Activated T-cell treated with anti-CD3 and anti-CD28 coated beads, Interleukin-2, amount 50 U/mL, for 72 hours (primary cell): ENCODE data around the gene FUT9. TPM values are rescaled to one million over a fixed set of nuclear protein-coding genes. Genes with fewer than 3 reads are reported as not detected.
"Not testable (repeated sequence)": the region's sequence is repeated elsewhere in the genome, so short reads cannot be mapped to it uniquely, and the experiment has no call there.

Experiments used
- ATAC-seq, 2 donors: fragments of 150-1000 bp; cut with Tn5 transposase; replicated peaks in 1 of 2; 2 replicates each; pipeline ENCODE4 v1.10.0; 2021; ENCODE audit warnings: moderate library complexity in 2 of 2, mild to moderate bottlenecking in 1 of 2
- DNase-seq, 2 donors: peaks; one replicate each; pipeline ENCODE4 v3.0.0; 2021 to 2022; ENCODE audit warnings: mixed read lengths in 1 of 2
- H3K27ac Mint-ChIP-seq: one replicate; pipeline ENCODE4 v1.8.0; 2022; ENCODE audit warnings: mild to moderate bottlenecking, moderate library complexity, mixed read lengths
- H3K27me3 Mint-ChIP-seq: one replicate; pipeline ENCODE4 v1.8.0; 2022; ENCODE audit warnings: low read depth, mixed read lengths
- H3K36me3 Mint-ChIP-seq, 2 donors: one replicate each; pipeline ENCODE4 v1.8.0; 2022; ENCODE audit warnings: mixed read lengths in 2 of 2, mild to moderate bottlenecking in 1 of 2; ENCODE audit not compliant: insufficient read depth in 2 of 2
- H3K4me1 Mint-ChIP-seq: one replicate; pipeline ENCODE4 v1.8.0; 2022; ENCODE audit warnings: low read depth, mixed read lengths
- H3K4me3 Mint-ChIP-seq, 2 donors: one replicate each; pipeline ENCODE4 v1.8.0; 2022; ENCODE audit warnings: mild to moderate bottlenecking in 2 of 2, mixed read lengths in 2 of 2, moderate library complexity in 2 of 2
- H3K9me3 Mint-ChIP-seq, 2 donors: one replicate each; pipeline ENCODE4 v1.8.0; 2022; ENCODE audit warnings: mixed read lengths in 2 of 2
- total RNA-seq, 2 donors: library from RNA; stranded (reverse); gene quantifications; one replicate each; pipeline ENCODE4 v1.2.3, GENCODE V29; 2022

Gene FUT9
- total RNA-seq, 2 donors from 2014 or later: not detected

GRCh38 chr6:96212066-96212465, 196.3 kb downstream of the FUT9 start:
- H3K36me3 Mint-ChIP-seq: no peaks in the 10 kb centered on the region
- no peaks in the 10 kb centered on the region for H3K27me3 Mint-ChIP-seq
- DNase-seq (no peak), ATAC-seq (no peak)
- no peak overlapping the region for H3K27ac Mint-ChIP-seq
- no peaks in the 10 kb centered on the region for H3K9me3 Mint-ChIP-seq
- no peak overlapping the region for H3K4me3 Mint-ChIP-seq
- H3K4me1 Mint-ChIP-seq: no peaks in the 10 kb centered on the region

- H3K4me1 Mint-ChIP-seq: no peaks in the 10 kb centered on the region
- no peak for ATAC-seq
- H3K36me3 Mint-ChIP-seq: no peaks in the 10 kb centered on the region
- no peaks in the 10 kb centered on the region for H3K9me3 Mint-ChIP-seq
- no peak overlapping the region for H3K4me3 Mint-ChIP-seq
- DNase-seq: no peak
- no peak overlapping the region for H3K27ac Mint-ChIP-seq
- H3K27me3 Mint-ChIP-seq: no peaks in the 10 kb centered on the region
Observed at GRCh38 chr6:96213784-96214183, 198.0 kb downstream of the FUT9 start.

GRCh38 chr6:96223695-96224094, 207.9 kb downstream of the FUT9 start:
- peaks cover 0 to 2% of the 10 kb centered on the region in 2 donors for H3K9me3 Mint-ChIP-seq
- no peaks in the 10 kb centered on the region for H3K4me1 Mint-ChIP-seq
- no peaks in the 10 kb centered on the region for H3K27me3 Mint-ChIP-seq
- ATAC-seq (no peak), DNase-seq (no peak)
- H3K36me3 Mint-ChIP-seq: no peaks in the 10 kb centered on the region
- H3K4me3 Mint-ChIP-seq: no peak overlapping the region
- no peak overlapping the region for H3K27ac Mint-ChIP-seq

- Mint-ChIP-seq H3K36me3 (no peaks in the 10 kb centered on the region), H3K9me3 (no peaks in the 10 kb centered on the region), H3K27me3 (no peaks in the 10 kb centered on the region), H3K27ac (no peak overlapping the region), H3K4me3 (no peak overlapping the region), H3K4me1 (no peaks in the 10 kb centered on the region)
- DNase-seq (no peak), ATAC-seq (no peak)
Observed at GRCh38 chr6:96227135-96227534, 211.4 kb downstream of the FUT9 start.

- ATAC-seq (no peak), DNase-seq (no peak)
- Mint-ChIP-seq H3K27me3 (no peaks in the 10 kb centered on the region), H3K4me3 (no peak overlapping the region), H3K9me3 (no peaks in the 10 kb centered on the region), H3K36me3 (no peaks in the 10 kb centered on the region), H3K27ac (no peak overlapping the region), H3K4me1 (no peaks in the 10 kb centered on the region)
Observed at GRCh38 chr6:96234444-96234843, 218.7 kb downstream of the FUT9 start.

GRCh38 chr6:96235927-96236326, 220.2 kb downstream of the FUT9 start:
- DNase-seq: no peak
- no peak overlapping the region for H3K27ac Mint-ChIP-seq
- H3K36me3 Mint-ChIP-seq: no peaks in the 10 kb centered on the region
- no peak overlapping the region for H3K4me3 Mint-ChIP-seq
- H3K9me3 Mint-ChIP-seq: no peaks in the 10 kb centered on the region
- ATAC-seq: no peak
- H3K4me1 Mint-ChIP-seq: no peaks in the 10 kb centered on the region
- no peaks in the 10 kb centered on the region for H3K27me3 Mint-ChIP-seq

GRCh38 chr6:96236471-96236870, 220.7 kb downstream of the FUT9 start:
- ATAC-seq: no peak
- Mint-ChIP-seq H3K4me3 (no peak overlapping the region), H3K27ac (no peak overlapping the region), H3K9me3 (no peaks in the 10 kb centered on the region), H3K36me3 (no peaks in the 10 kb centered on the region), H3K27me3 (no peaks in the 10 kb centered on the region), H3K4me1 (no peaks in the 10 kb centered on the region)
- no peak for DNase-seq

- Mint-ChIP-seq H3K27ac (no peak overlapping the region), H3K4me1 (no peaks in the 10 kb centered on the region), H3K9me3 (no peaks in the 10 kb centered on the region), H3K4me3 (no peak overlapping the region), H3K36me3 (no peaks in the 10 kb centered on the region), H3K27me3 (no peaks in the 10 kb centered on the region)
- ATAC-seq (no peak), DNase-seq (no peak)
Observed at GRCh38 chr6:96237638-96238347, 222.0 kb downstream of the FUT9 start.

GRCh38 chr6:96246563-96246962, 230.8 kb downstream of the FUT9 start:
- Mint-ChIP-seq H3K4me3 (no peak overlapping the region), H3K27ac (no peak overlapping the region), H3K9me3 (no peaks in the 10 kb centered on the region), H3K27me3 (no peaks in the 10 kb centered on the region), H3K4me1 (no peaks in the 10 kb centered on the region), H3K36me3 (no peaks in the 10 kb centered on the region)
- DNase-seq (no peak), ATAC-seq (no peak)

GRCh38 chr6:96249755-96250154, 234.0 kb downstream of the FUT9 start:
- Mint-ChIP-seq H3K4me3 (no peak overlapping the region), H3K4me1 (no peaks in the 10 kb centered on the region), H3K9me3 (no peaks in the 10 kb centered on the region), H3K27me3 (no peaks in the 10 kb centered on the region), H3K36me3 (no peaks in the 10 kb centered on the region), H3K27ac (no peak overlapping the region)
- ATAC-seq (no peak), DNase-seq (no peak)

GRCh38 chr6:96257751-96258150, 242.0 kb downstream of the FUT9 start:
- DNase-seq (no peak), ATAC-seq (no peak)
- Mint-ChIP-seq H3K36me3 (no peaks in the 10 kb centered on the region), H3K4me1 (no peaks in the 10 kb centered on the region), H3K27ac (no peak overlapping the region), H3K9me3 (no peaks in the 10 kb centered on the region), H3K27me3 (no peaks in the 10 kb centered on the region), H3K4me3 (no peak overlapping the region)

GRCh38 chr6:96260787-96261430, 245.1 kb downstream of the FUT9 start:
- not testable (repeated sequence) for H3K27ac Mint-ChIP-seq, H3K27me3 Mint-ChIP-seq, H3K9me3 Mint-ChIP-seq, H3K4me1 Mint-ChIP-seq, DNase-seq, ATAC-seq, H3K36me3 Mint-ChIP-seq, H3K4me3 Mint-ChIP-seq
